Measurements from ENCODE around the gene TSHZ2.

DNA sequence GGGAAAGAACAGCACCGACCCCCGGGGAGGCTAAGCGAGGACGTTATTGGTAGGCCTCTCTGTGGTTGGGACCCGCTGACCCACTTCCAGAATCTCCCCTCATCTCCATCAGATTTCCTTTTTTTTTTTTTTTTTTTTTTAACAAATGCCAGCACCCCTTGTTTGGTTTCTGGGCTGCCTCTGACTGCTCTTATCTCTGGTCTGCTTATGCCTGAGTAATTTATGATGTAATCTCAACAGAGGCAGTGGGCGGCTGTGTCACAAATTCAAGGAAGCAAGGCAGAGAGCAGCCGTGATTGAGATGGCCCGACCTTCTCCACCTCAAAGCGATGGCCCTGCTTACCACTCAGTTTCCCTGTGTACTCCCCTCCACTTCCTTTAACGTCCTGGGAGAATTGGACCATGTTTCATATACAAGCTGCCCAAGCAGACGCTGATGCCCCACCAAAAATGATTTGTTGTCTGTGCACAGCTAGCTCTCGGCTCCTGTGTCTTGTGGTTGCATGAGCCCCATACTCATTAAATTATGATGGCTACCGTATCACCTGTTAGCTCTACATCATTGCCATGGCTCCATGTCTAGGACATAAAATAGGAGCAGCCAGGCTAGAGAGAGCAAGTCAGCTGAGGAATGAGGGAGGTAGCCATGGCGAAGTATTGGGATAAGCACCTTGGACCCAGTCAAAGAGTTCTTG lies 523.4 kb downstream of the TSHZ2 start:
- TF ChIP-seq CTCF (IDR thresholded peaks at IDR 0.05) (no peak), POLR2A (IDR thresholded peaks at IDR 0.05) (no peak)
